Activated T-cell treated with anti-CD3 and anti-CD28 coated beads, Interleukin-2, amount 50 U/mL, for 4 hours (primary cell): ENCODE results near the gene COL7A1. TPM values are rescaled to one million over a fixed set of nuclear protein-coding genes. Genes with fewer than 3 reads are reported as not detected.

Experiments used
- ATAC-seq, 2 donors: fragments of 200-7000 bp; cut with Tn5 transposase; one replicate each; pipeline ENCODE4 v1.10.0; 2021
- DNase-seq: peaks from one replicate; pipeline ENCODE4 v3.0.0-alpha.2; 2020
- H3K27me3 Mint-ChIP-seq: one replicate; pipeline ENCODE4 v1.8.0; 2021; ENCODE audit warnings: low read depth, mixed read lengths
- H3K36me3 Mint-ChIP-seq: one replicate; pipeline ENCODE4 v1.8.0; 2022; ENCODE audit warnings: mixed read lengths; ENCODE audit not compliant: insufficient read depth
- H3K4me1 Mint-ChIP-seq: one replicate; pipeline ENCODE4 v1.8.0; 2021; ENCODE audit warnings: low read depth, mixed read lengths
- H3K4me3 Mint-ChIP-seq: one replicate; pipeline ENCODE4 v1.8.0; 2021; ENCODE audit warnings: mild to moderate bottlenecking, moderate library complexity, mixed read lengths
- H3K9me3 Mint-ChIP-seq: one replicate; pipeline ENCODE4 v1.8.0; 2021; ENCODE audit warnings: mixed read lengths
- total RNA-seq, 3 donors: library from RNA; stranded (reverse); gene quantifications; one replicate each; pipeline ENCODE4 v1.2.1, GENCODE V29; 2021

The COL7A1 gene
- total RNA-seq: under 1 TPM; 0.38 to 0.53 (median 0.40) TPM

DNA sequence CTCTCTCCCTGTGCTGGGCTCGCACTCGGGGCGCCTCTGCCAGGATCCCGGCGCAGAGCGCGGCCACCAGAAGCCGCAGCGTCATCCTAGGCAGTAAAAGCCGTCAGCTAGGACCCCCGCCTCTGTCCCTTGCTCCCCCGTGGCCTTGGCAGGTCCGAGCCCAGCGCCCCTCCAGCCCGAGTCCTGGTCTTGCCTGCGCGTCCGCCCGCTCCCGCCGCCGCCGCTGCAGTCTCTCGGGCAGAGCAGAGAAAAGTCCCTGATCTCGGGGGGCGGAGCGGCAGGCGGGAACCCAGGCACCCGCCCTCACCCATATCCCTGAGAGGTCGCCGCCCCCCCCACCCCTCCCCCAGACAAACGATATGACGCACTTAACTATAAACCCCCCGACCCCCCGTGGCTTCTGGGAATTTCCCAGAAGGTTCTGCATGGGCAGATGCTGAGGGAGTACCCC lies at the start of gene COL7A1:
TSS of gene COL7A1 (minus strand) at position 255 of the 451 bp plus-strand sequence. CDS start at position 85, 170 bp downstream.
- Mint-ChIP-seq H3K4me3 (no peak within 1 kb of the TSS), H3K4me1 (peaks cover 6% of the 10 kb centered on the region), H3K36me3 (no peaks in the 10 kb centered on the region), H3K27me3 (peaks cover 36% of the 10 kb centered on the region), H3K9me3 (no peaks in the 10 kb centered on the region)
- no peak for DNase-seq
- ATAC-seq: peak; percentile 21 to 25

- H3K9me3 Mint-ChIP-seq: no peaks in the 10 kb centered on the region
- H3K4me3 Mint-ChIP-seq: no peak overlapping the region
- H3K27me3 Mint-ChIP-seq: no peaks in the 10 kb centered on the region
- ATAC-seq (no peak), DNase-seq (no peak)
- no peaks in the 10 kb centered on the region for H3K4me1 Mint-ChIP-seq
- no peaks in the 10 kb centered on the region for H3K36me3 Mint-ChIP-seq
Observed at GRCh38 chr3:48642605-48643004, 47.5 kb upstream of the COL7A1 start.

GRCh38 chr3:48641396-48641795 lies 46.3 kb upstream of the COL7A1 start:
- H3K9me3 Mint-ChIP-seq: no peaks in the 10 kb centered on the region
- DNase-seq (no peak), ATAC-seq (no peak)
- H3K4me1 Mint-ChIP-seq: no peaks in the 10 kb centered on the region
- no peaks in the 10 kb centered on the region for H3K36me3 Mint-ChIP-seq
- no peak overlapping the region for H3K4me3 Mint-ChIP-seq
- H3K27me3 Mint-ChIP-seq: no peaks in the 10 kb centered on the region

DNA sequence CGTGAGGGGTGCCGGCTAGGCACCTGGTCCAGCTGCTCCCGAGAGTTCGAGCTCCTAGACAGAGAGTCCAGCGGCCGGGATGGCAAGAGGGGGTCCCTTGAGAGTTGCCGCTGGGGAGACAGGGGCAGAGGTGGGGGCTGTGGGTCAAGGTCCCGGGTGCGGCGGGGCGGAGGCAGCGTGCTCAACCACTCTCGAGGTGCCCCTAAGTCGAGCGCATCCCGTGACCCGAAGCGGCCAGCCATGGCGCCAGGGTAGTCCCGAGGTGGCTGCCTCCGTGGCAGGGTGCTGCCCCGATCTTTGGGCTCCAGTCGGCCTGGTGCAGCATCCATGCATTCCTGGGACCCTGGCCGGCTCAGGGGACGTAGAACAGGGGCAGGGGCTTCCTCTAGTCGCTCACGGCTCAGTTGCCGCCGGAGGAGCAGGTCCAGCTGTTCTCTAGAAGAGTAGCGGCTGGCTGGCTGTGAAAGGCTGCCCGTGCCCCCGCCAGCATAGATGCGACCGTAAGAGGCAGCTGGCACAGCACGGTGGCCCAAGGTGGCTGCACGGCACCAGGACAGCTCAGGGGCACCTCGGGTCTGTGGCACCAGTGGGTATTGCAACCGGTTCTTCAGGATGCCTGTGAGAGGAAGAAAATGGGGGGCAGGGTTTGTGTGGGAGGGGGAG lies 44.9 kb upstream of the COL7A1 start:
- no peak for DNase-seq
- Mint-ChIP-seq H3K4me1 (peaks cover 6% of the 10 kb centered on the region), H3K36me3 (no peaks in the 10 kb centered on the region), H3K9me3 (no peaks in the 10 kb centered on the region), H3K4me3 (no peak overlapping the region), H3K27me3 (no peaks in the 10 kb centered on the region)
- no peak for ATAC-seq

- peak overlapping the region; percentile 30 for H3K4me3 Mint-ChIP-seq
- no peaks in the 10 kb centered on the region for H3K27me3 Mint-ChIP-seq
- no peak for ATAC-seq
- H3K4me1 Mint-ChIP-seq: peaks cover 11% of the 10 kb centered on the region
- DNase-seq: no peak
- H3K9me3 Mint-ChIP-seq: no peaks in the 10 kb centered on the region
- no peaks in the 10 kb centered on the region for H3K36me3 Mint-ChIP-seq
Observed at GRCh38 chr3:48637305-48637704, 42.2 kb upstream of the COL7A1 start.

DNA sequence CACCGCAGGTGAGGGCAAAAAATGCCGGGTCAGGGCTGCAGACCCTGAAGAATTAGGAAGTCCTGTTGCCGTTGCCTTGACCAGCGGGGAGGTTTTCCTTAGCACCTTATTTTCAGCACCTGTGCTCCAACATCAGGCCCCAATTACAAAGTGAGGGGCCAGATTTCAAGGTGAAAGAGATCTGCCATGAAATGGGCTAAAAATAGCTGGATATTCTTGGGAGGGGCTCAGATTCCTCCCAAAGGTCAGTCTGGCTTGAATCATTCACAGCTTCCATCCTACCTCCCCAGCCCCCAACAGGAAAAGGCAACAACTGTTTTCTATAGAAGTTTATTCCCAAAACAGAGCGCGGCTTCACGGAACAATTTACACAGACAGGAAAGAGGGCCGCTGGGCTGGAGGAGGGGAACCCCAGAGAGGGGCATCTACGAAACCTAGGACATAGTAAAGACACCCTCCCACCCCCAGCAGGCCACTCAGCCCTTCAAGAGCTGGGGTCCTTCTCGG lies 41.1 kb upstream of the COL7A1 start:
- no peak for ATAC-seq
- peak overlapping the region; percentile 86 for H3K4me3 Mint-ChIP-seq
- H3K4me1 Mint-ChIP-seq: peaks cover 11% of the 10 kb centered on the region
- peaks cover 2% of the 10 kb centered on the region for H3K36me3 Mint-ChIP-seq
- H3K9me3 Mint-ChIP-seq: no peaks in the 10 kb centered on the region
- H3K27me3 Mint-ChIP-seq: no peaks in the 10 kb centered on the region
- no peak for DNase-seq

GRCh38 chr3:48635222-48636021 lies 40.3 kb upstream of the COL7A1 start, which contains the start of gene SLC26A6:
SLC26A6 (minus strand) TSS chr3:48635461; CDS start chr3:48635393, 68 bp downstream.
- H3K4me3 Mint-ChIP-seq: peak within 1 kb of the TSS; percentile 86
- peak; percentile 89 for DNase-seq
- H3K4me1 Mint-ChIP-seq: peaks cover 11% of the 10 kb centered on the region
- H3K27me3 Mint-ChIP-seq: no peaks in the 10 kb centered on the region
- peak; percentile 98 to 99 for ATAC-seq
- no peaks in the 10 kb centered on the region for H3K9me3 Mint-ChIP-seq
- H3K36me3 Mint-ChIP-seq: peaks cover 2% of the 10 kb centered on the region

GRCh38 chr3:48634661-48635221 lies 39.6 kb upstream of the COL7A1 start:
- no peaks in the 10 kb centered on the region for H3K9me3 Mint-ChIP-seq
- H3K4me3 Mint-ChIP-seq: peak overlapping the region; percentile 86
- ATAC-seq: peak; percentile 46 to 50
- peaks cover 11% of the 10 kb centered on the region for H3K4me1 Mint-ChIP-seq
- peaks cover 2% of the 10 kb centered on the region for H3K36me3 Mint-ChIP-seq
- no peaks in the 10 kb centered on the region for H3K27me3 Mint-ChIP-seq
- peak; percentile 51 for DNase-seq

DNA sequence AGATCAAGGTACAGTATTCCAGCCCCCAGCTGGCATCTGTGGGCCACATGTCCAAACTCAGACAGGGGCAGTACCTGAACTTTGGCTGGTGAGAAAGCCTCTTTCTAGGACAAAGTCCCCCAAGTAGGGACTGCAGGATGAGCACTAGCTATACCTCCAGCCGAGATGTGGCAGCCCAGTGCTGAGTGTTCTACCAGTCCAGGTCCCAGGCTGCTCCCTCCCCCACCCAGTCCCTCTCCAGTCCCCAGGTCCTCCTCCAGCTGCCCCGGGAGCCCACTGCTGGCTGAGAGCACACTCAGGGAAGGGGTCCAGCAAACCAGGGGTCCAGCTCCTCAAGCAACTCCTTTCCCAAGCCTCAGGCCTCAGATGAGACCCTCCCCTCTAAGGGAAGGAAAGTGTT lies 38.6 kb upstream of the COL7A1 start:
- no peak for DNase-seq
- no peaks in the 10 kb centered on the region for H3K27me3 Mint-ChIP-seq
- peaks cover 5% of the 10 kb centered on the region for H3K36me3 Mint-ChIP-seq
- peaks cover 11% of the 10 kb centered on the region for H3K4me1 Mint-ChIP-seq
- H3K4me3 Mint-ChIP-seq: peak overlapping the region; percentile 86
- no peak for ATAC-seq
- no peaks in the 10 kb centered on the region for H3K9me3 Mint-ChIP-seq

GRCh38 chr3:48633256-48633655 lies 38.1 kb upstream of the COL7A1 start:
- Mint-ChIP-seq H3K4me1 (peaks cover 11% of the 10 kb centered on the region), H3K36me3 (peaks cover 5% of the 10 kb centered on the region), H3K4me3 (no peak overlapping the region), H3K27me3 (no peaks in the 10 kb centered on the region), H3K9me3 (no peaks in the 10 kb centered on the region)
- DNase-seq (no peak), ATAC-seq (no peak)

GRCh38 chr3:48631516-48632448 lies 36.7 kb upstream of the COL7A1 start:
- H3K36me3 Mint-ChIP-seq: peaks cover 16% of the 10 kb centered on the region
- no peak for ATAC-seq

GRCh38 chr3:48630833-48631232 lies 35.7 kb upstream of the COL7A1 start:
- no peaks in the 10 kb centered on the region for H3K27me3 Mint-ChIP-seq
- ATAC-seq (no peak), DNase-seq (no peak)
- H3K9me3 Mint-ChIP-seq: no peaks in the 10 kb centered on the region
- H3K36me3 Mint-ChIP-seq: peaks cover 18% of the 10 kb centered on the region
- H3K4me1 Mint-ChIP-seq: peaks cover 6% of the 10 kb centered on the region
- no peak overlapping the region for H3K4me3 Mint-ChIP-seq

More at GRCh38 chr3:48631516-48632448, 36.7 kb upstream of the COL7A1 start:
- Mint-ChIP-seq H3K4me1 (peaks cover 11% of the 10 kb centered on the region), H3K4me3 (no peak overlapping the region), H3K9me3 (no peaks in the 10 kb centered on the region), H3K27me3 (no peaks in the 10 kb centered on the region)
- no peak for DNase-seq

- H3K27me3 Mint-ChIP-seq: no peaks in the 10 kb centered on the region
- peaks cover 5% of the 10 kb centered on the region for H3K4me1 Mint-ChIP-seq
- H3K4me3 Mint-ChIP-seq: no peak overlapping the region
- DNase-seq (no peak), ATAC-seq (no peak)
- no peaks in the 10 kb centered on the region for H3K9me3 Mint-ChIP-seq
- peaks cover 18% of the 10 kb centered on the region for H3K36me3 Mint-ChIP-seq
Observed at GRCh38 chr3:48630407-48630806, 35.3 kb upstream of the COL7A1 start.
